ENCODE results near the gene ANKRD6.

DNA sequence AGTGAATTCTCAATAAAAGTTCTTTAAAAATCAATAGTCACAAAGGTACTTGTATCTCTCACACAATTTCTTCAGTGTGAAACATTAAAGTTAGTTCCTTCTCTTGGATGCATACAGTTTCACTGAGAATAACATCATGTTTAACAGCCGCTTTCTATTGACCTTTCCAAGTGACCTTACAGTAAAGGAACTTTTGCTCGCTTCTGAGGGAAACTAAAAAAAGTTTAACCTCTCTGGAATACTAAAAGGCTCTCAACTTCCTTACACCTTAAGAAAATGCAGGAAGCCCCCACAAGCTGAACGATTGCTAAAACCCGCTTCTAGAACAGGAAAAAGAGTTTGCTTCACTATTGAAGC is 22.2 kb upstream of the ANKRD6 start:
- TF ChIP-seq, protein P1, sequence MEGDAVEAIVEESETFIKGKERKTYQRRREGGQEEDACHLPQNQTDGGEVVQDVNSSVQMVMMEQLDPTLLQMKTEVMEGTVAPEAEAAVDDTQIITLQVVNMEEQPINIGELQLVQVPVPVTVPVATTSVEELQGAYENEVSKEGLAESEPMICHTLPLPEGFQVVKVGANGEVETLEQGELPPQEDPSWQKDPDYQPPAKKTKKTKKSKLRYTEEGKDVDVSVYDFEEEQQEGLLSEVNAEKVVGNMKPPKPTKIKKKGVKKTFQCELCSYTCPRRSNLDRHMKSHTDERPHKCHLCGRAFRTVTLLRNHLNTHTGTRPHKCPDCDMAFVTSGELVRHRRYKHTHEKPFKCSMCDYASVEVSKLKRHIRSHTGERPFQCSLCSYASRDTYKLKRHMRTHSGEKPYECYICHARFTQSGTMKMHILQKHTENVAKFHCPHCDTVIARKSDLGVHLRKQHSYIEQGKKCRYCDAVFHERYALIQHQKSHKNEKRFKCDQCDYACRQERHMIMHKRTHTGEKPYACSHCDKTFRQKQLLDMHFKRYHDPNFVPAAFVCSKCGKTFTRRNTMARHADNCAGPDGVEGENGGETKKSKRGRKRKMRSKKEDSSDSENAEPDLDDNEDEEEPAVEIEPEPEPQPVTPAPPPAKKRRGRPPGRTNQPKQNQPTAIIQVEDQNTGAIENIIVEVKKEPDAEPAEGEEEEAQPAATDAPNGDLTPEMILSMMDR (IDR thresholded peaks at IDR 0.05) = no peak
- TF ChIP-seq POLR2AphosphoS5 (IDR thresholded peaks at IDR 0.05; ENCODE audit: low read depth, low read length) (no peak), SIN3A (IDR thresholded peaks at IDR 0.05; ENCODE audit: borderline replicate concordance, insufficient read depth, low read depth, low read length) (no peak)
- TF ChIP-seq, protein P2, sequence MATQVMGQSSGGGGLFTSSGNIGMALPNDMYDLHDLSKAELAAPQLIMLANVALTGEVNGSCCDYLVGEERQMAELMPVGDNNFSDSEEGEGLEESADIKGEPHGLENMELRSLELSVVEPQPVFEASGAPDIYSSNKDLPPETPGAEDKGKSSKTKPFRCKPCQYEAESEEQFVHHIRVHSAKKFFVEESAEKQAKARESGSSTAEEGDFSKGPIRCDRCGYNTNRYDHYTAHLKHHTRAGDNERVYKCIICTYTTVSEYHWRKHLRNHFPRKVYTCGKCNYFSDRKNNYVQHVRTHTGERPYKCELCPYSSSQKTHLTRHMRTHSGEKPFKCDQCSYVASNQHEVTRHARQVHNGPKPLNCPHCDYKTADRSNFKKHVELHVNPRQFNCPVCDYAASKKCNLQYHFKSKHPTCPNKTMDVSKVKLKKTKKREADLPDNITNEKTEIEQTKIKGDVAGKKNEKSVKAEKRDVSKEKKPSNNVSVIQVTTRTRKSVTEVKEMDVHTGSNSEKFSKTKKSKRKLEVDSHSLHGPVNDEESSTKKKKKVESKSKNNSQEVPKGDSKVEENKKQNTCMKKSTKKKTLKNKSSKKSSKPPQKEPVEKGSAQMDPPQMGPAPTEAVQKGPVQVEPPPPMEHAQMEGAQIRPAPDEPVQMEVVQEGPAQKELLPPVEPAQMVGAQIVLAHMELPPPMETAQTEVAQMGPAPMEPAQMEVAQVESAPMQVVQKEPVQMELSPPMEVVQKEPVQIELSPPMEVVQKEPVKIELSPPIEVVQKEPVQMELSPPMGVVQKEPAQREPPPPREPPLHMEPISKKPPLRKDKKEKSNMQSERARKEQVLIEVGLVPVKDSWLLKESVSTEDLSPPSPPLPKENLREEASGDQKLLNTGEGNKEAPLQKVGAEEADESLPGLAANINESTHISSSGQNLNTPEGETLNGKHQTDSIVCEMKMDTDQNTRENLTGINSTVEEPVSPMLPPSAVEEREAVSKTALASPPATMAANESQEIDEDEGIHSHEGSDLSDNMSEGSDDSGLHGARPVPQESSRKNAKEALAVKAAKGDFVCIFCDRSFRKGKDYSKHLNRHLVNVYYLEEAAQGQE (IDR thresholded peaks at IDR 0.05; ENCODE audit: insufficient read depth in 1 of 2, low read depth in 2 of 2, low read length in 1 of 2) = no peak
